Thymus (tissue), 11 donors: ENCODE results near the gene CSH1. TPM values are rescaled to one million over a fixed set of nuclear protein-coding genes. Genes with fewer than 3 reads are reported as not detected.
"Not testable (repeated sequence)": the region's sequence is repeated elsewhere in the genome, so short reads cannot be mapped to it uniquely, and the experiment has no call there.

ENCODE experiments used
- DNase-seq, 9 donors: peaks; one replicate each; pipeline ENCODE4 v3.0.0-alpha.2; 2013; ENCODE audit warnings: low spot score in 9 of 9, low read depth in 6 of 9, missing footprints in 1 of 9
- H3K27ac ChIP-seq, 2 donors: one replicate each; pipeline ENCODE4 v1.5.1; 2013; ENCODE audit warnings: control low read depth in 1 of 2, low read depth in 1 of 2, low read length in 1 of 2, mild to moderate bottlenecking in 1 of 2, moderate library complexity in 1 of 2
- H3K27me3 ChIP-seq, 2 donors: one replicate each; pipeline ENCODE4 v1.5.1; 2013; ENCODE audit warnings: low read length in 1 of 2; ENCODE audit not compliant: control insufficient read depth in 2 of 2, insufficient read depth in 1 of 2
- H3K36me3 ChIP-seq, 2 donors: one replicate each; pipeline ENCODE4 v1.5.1; 2013; ENCODE audit warnings: low read length in 1 of 2, mild to moderate bottlenecking in 1 of 2, moderate library complexity in 1 of 2; ENCODE audit not compliant: control insufficient read depth in 2 of 2, insufficient read depth in 2 of 2
- H3K4me1 ChIP-seq, 2 donors: one replicate each; pipeline ENCODE4 v1.5.1; 2013; ENCODE audit warnings: low read length in 2 of 2; ENCODE audit not compliant: control insufficient read depth in 2 of 2, insufficient read depth in 2 of 2
- H3K4me3 ChIP-seq, 2 donors: one replicate each; pipeline ENCODE4 v1.5.1; 2013; ENCODE audit warnings: low read length in 2 of 2, control low read depth in 1 of 2, mild to moderate bottlenecking in 1 of 2
- H3K9me3 ChIP-seq, 2 donors: one replicate each; pipeline ENCODE4 v1.5.1; 2013; ENCODE audit warnings: low read length in 1 of 2, mild to moderate bottlenecking in 1 of 2; ENCODE audit not compliant: control insufficient read depth in 2 of 2, insufficient read depth in 1 of 2
- WGBS: extraction: QIAGEN DNeasy Blood & Tissue Kit; methylation state at CpG from one replicate; pipeline ENCODE4 v1.1.7; 2013; 5-methylcytosine and 5-hydroxymethylcytosine counted together
- polyA plus RNA-seq: library from polyadenylated mRNA; stranded (reverse); fragments of 200-250 nt; gene quantifications from one replicate; pipeline ENCODE4 v1.2.3, GENCODE V29; 2013
- total RNA-seq: library from RNA; stranded (reverse); fragments of 120-200 nt; gene quantifications from one replicate; pipeline ENCODE4 v1.2.4, GENCODE V29; 2013
- donor health status: healthy.

The CSH1 gene
- total and polyA plus RNA-seq, 2 donors, result 2.3 to 11.6 TPM

GRCh38 chr17:63881337-63881736 lies 15.0 kb downstream of the CSH1 start:
- peaks cover 0 to 14% of the 10 kb centered on the region in 2 donors for H3K27me3 ChIP-seq
- H3K36me3 ChIP-seq, DNase-seq, H3K9me3 ChIP-seq, H3K4me1 ChIP-seq, H3K4me3 ChIP-seq, H3K27ac ChIP-seq: not testable (repeated sequence)
- 86% methylated on average over 11 of the region's 11 CpGs for WGBS

- DNase-seq, result no peak
- 88% methylated on average over 12 of the region's 12 CpGs for WGBS
Observed at GRCh38 chr17:63880706-63881105, 15.7 kb downstream of the CSH1 start.

GRCh38 chr17:63878413-63878812 lies 18.0 kb downstream of the CSH1 start:
- H3K4me1 ChIP-seq, H3K27ac ChIP-seq, H3K36me3 ChIP-seq, H3K9me3 ChIP-seq, DNase-seq, H3K4me3 ChIP-seq: not testable (repeated sequence)
- WGBS, result 94% methylated on average over 9 of the region's 9 CpGs
- H3K27me3 ChIP-seq, result peaks cover 0 to 14% of the 10 kb centered on the region in 2 donors

More at GRCh38 chr17:63880706-63881105, 15.7 kb downstream of the CSH1 start:
- Histone ChIP-seq H3K27me3 (peaks cover 0 to 14% of the 10 kb centered on the region in 2 donors), H3K36me3 (no peaks in the 10 kb centered on the region), H3K9me3 (no peaks in the 10 kb centered on the region), H3K4me1 (no peaks in the 10 kb centered on the region), H3K4me3 (no peak overlapping the region), H3K27ac (no peak overlapping the region)

GRCh38 chr17:63874693-63875092 lies 21.7 kb downstream of the CSH1 start:
- not testable (repeated sequence) for H3K9me3 ChIP-seq, H3K4me3 ChIP-seq, H3K27ac ChIP-seq, H3K36me3 ChIP-seq, DNase-seq, H3K27me3 ChIP-seq, H3K4me1 ChIP-seq
- WGBS, result 91% methylated on average over 6 of the region's 6 CpGs

GRCh38 chr17:63874061-63874626 lies 22.2 kb downstream of the CSH1 start:
- H3K36me3 ChIP-seq, H3K4me1 ChIP-seq, H3K4me3 ChIP-seq, H3K9me3 ChIP-seq, H3K27me3 ChIP-seq, H3K27ac ChIP-seq, DNase-seq: not testable (repeated sequence)
- WGBS, result 87% methylated on average over 6 of the region's 8 CpGs

- not testable (repeated sequence) for H3K4me1 ChIP-seq, H3K27ac ChIP-seq, H3K9me3 ChIP-seq, DNase-seq, H3K36me3 ChIP-seq, H3K27me3 ChIP-seq, H3K4me3 ChIP-seq
- WGBS, result 92% methylated on average over 7 of the region's 7 CpGs
Observed at GRCh38 chr17:63873577-63873976, 22.8 kb downstream of the CSH1 start, which contains the start of gene CSH2. Gene CSH2 (minus strand): TSS chr17:63873677. CDS start chr17:63873614, 63 bp downstream.

- 96% methylated on average over 12 of the region's 15 CpGs for WGBS
- not testable (repeated sequence) for H3K4me3 ChIP-seq, H3K27me3 ChIP-seq, H3K9me3 ChIP-seq, DNase-seq, H3K36me3 ChIP-seq, H3K4me1 ChIP-seq, H3K27ac ChIP-seq
Observed at GRCh38 chr17:63871646-63872365, 24.6 kb downstream of the CSH1 start.

- not testable (repeated sequence) for H3K4me1 ChIP-seq, H3K27me3 ChIP-seq, H3K27ac ChIP-seq, H3K4me3 ChIP-seq, DNase-seq, H3K9me3 ChIP-seq, H3K36me3 ChIP-seq
- WGBS, result 97% methylated on average over 4 of the region's 4 CpGs
Observed at GRCh38 chr17:63870292-63870665, 26.1 kb downstream of the CSH1 start.

GRCh38 chr17:63869491-63870291 lies 26.7 kb downstream of the CSH1 start:
- H3K27me3 ChIP-seq, H3K36me3 ChIP-seq, H3K9me3 ChIP-seq, H3K4me1 ChIP-seq, H3K27ac ChIP-seq, DNase-seq, H3K4me3 ChIP-seq: not testable (repeated sequence)
- WGBS, result 82% methylated on average over 9 of the region's 9 CpGs
